H9 (cell line): Measurements from ENCODE around the gene TUBB2B. TPM values are rescaled to one million over a fixed set of nuclear protein-coding genes. Genes with fewer than 3 reads are reported as not detected.
A peak's percentile ranks its signal among the peaks of the same experiment; 100 is the strongest.

Source experiments
- DNase-seq: peaks from one replicate; pipeline ENCODE4 v3.0.0-alpha.2; 2017
- H2AFZ ChIP-seq: one replicate; pipeline ENCODE4 v1.6.1; 2013; ENCODE audit warnings: mild to moderate bottlenecking, low read length, control low read depth, moderate library complexity
- H2AK5ac ChIP-seq: 2 replicates; pipeline ENCODE4 v1.6.1; 2013; ENCODE audit warnings: low read length, control low read depth, mixed read lengths; ENCODE audit not compliant: insufficient read length
- H2BK120ac ChIP-seq: one replicate; pipeline ENCODE4 v1.6.1; 2013; ENCODE audit warnings: low read depth, mild to moderate bottlenecking, low read length, control low read depth, inconsistent platforms; ENCODE audit not compliant: poor library complexity, severe bottlenecking
- H2BK12ac ChIP-seq: 2 replicates; pipeline ENCODE4 v1.6.1; 2013; ENCODE audit warnings: low read length, control low read depth, mixed read lengths, low read depth; ENCODE audit not compliant: insufficient read length
- H2BK15ac ChIP-seq: 2 replicates; pipeline ENCODE4 v1.6.1; 2013; ENCODE audit warnings: low read depth, low read length, control low read depth
- H2BK20ac ChIP-seq: one replicate; pipeline ENCODE4 v1.6.1; 2013; ENCODE audit warnings: low read depth, mild to moderate bottlenecking, low read length, control low read depth, inconsistent platforms; ENCODE audit not compliant: poor library complexity, severe bottlenecking
- H2BK5ac ChIP-seq: 2 replicates; pipeline ENCODE4 v1.6.1; 2013; ENCODE audit warnings: low read length, control low read depth, mixed read lengths; ENCODE audit not compliant: insufficient read length
- H3K14ac ChIP-seq: 2 replicates; pipeline ENCODE4 v1.6.1; 2013; ENCODE audit warnings: low read length, control low read depth; ENCODE audit not compliant: insufficient read depth
- H3K18ac ChIP-seq: 2 replicates; pipeline ENCODE4 v1.6.1; 2013; ENCODE audit warnings: low read depth, mild to moderate bottlenecking, mixed read lengths, low read length, control low read depth; ENCODE audit not compliant: insufficient read length
- H3K23ac ChIP-seq: 2 replicates; pipeline ENCODE4 v1.6.1; 2013; ENCODE audit warnings: low read length, control low read depth, mixed read lengths, low read depth; ENCODE audit not compliant: insufficient read length
- H3K23me2 ChIP-seq: 2 replicates; pipeline ENCODE4 v1.6.1; 2013; ENCODE audit warnings: low read depth, mild to moderate bottlenecking, mixed read lengths, low read length, control low read depth; ENCODE audit not compliant: insufficient read length, poor library complexity, severe bottlenecking
- H3K27ac ChIP-seq: 2 replicates; pipeline ENCODE4 v1.5.1; 2013; ENCODE audit warnings: low read length, control low read depth, mixed read lengths, low read depth; ENCODE audit not compliant: insufficient read length
- H3K27me3 ChIP-seq: 2 replicates; pipeline ENCODE4 v1.6.1; 2013; ENCODE audit warnings: low read length, control low read depth, inconsistent platforms; ENCODE audit not compliant: insufficient read depth
- H3K4ac ChIP-seq: 2 replicates; pipeline ENCODE4 v1.6.1; 2013; ENCODE audit warnings: low read depth, mild to moderate bottlenecking, control low read depth, inconsistent platforms, low read length, moderate library complexity
- H3K4me1 ChIP-seq: 2 replicates; pipeline ENCODE4 v1.6.1; 2013; ENCODE audit warnings: low read length, control low read depth, inconsistent platforms; ENCODE audit not compliant: insufficient read depth
- H3K4me2 ChIP-seq: 2 replicates; pipeline ENCODE4 v1.6.1; 2013; ENCODE audit warnings: low read length, control low read depth, mixed read lengths; ENCODE audit not compliant: insufficient read length, insufficient read depth
- H3K56ac ChIP-seq: 2 replicates; pipeline ENCODE4 v1.6.1; 2013; ENCODE audit warnings: low read depth, mild to moderate bottlenecking, mixed read lengths, low read length, control low read depth; ENCODE audit not compliant: insufficient read length
- H3K79me1 ChIP-seq: 2 replicates; pipeline ENCODE4 v1.6.1; 2013; ENCODE audit warnings: low read depth, mild to moderate bottlenecking, moderate library complexity, low read length, control low read depth, inconsistent platforms; ENCODE audit not compliant: insufficient read depth, poor library complexity, severe bottlenecking
- H3K79me2 ChIP-seq: 2 replicates; pipeline ENCODE4 v1.6.1; 2013; ENCODE audit warnings: low read length, control low read depth, inconsistent platforms; ENCODE audit not compliant: insufficient read depth
- H3K9ac ChIP-seq: 2 replicates; pipeline ENCODE4 v1.6.1; 2013; ENCODE audit warnings: low read length, control low read depth, mixed read lengths; ENCODE audit not compliant: insufficient read length; ENCODE audit errors: extremely low read depth
- H3K9me3 ChIP-seq: one replicate; pipeline ENCODE4 v1.6.1; 2013; ENCODE audit warnings: low read depth, low read length, inconsistent platforms; ENCODE audit not compliant: control insufficient read depth
- H3T11ph ChIP-seq: one replicate; pipeline ENCODE4 v1.6.1; 2013; ENCODE audit warnings: mild to moderate bottlenecking, low read length, control low read depth, inconsistent platforms
- H4K20me1 ChIP-seq: one replicate; pipeline ENCODE4 v1.6.1; 2013; ENCODE audit not compliant: control insufficient read depth, insufficient read length, insufficient read depth
- H4K5ac ChIP-seq: 2 replicates; pipeline ENCODE4 v1.6.1; 2013; ENCODE audit warnings: low read depth, mild to moderate bottlenecking, mixed read lengths, low read length, control low read depth; ENCODE audit not compliant: insufficient read length
- H4K8ac ChIP-seq: replicated peaks from 2 replicates; pipeline ENCODE4 v1.6.1; 2013; ENCODE audit warnings: low read length, control low read depth, mixed read lengths, low read depth; ENCODE audit not compliant: insufficient read length
- H4K91ac ChIP-seq: 2 replicates; pipeline ENCODE4 v1.6.1; 2013; ENCODE audit warnings: low read depth, mild to moderate bottlenecking, moderate library complexity, mixed read lengths, low read length, control low read depth; ENCODE audit not compliant: insufficient read length
- H3K27ac Mint-ChIP-seq, 3 experiments: 2 replicates in 2 of 3; 3 replicates in 1 of 3; pipeline ENCODE4 v1.8.0; 2020 to 2021; ENCODE audit warnings: mixed read lengths in 3 of 3, mild to moderate bottlenecking in 1 of 3, moderate library complexity in 1 of 3
- H3K27me3 Mint-ChIP-seq: 2 replicates; pipeline ENCODE4 v1.8.0; 2021; ENCODE audit warnings: low read depth, mild to moderate bottlenecking, moderate library complexity, mixed read lengths
- H3K36me3 Mint-ChIP-seq, 3 experiments: 2 replicates in 2 of 3; 3 replicates in 1 of 3; pipeline ENCODE4 v1.8.0; 2020 to 2021; ENCODE audit warnings: low read depth in 3 of 3, mixed read lengths in 3 of 3; ENCODE audit not compliant: insufficient read depth in 1 of 3
- H3K4me1 Mint-ChIP-seq, 2 experiments: 2 replicates each; pipeline ENCODE4 v1.8.0; 2020; ENCODE audit warnings: mixed read lengths in 2 of 2
- H3K4me3 Mint-ChIP-seq, 2 experiments: 2 replicates in 1 of 2; 3 replicates in 1 of 2; pipeline ENCODE4 v1.8.0; 2020 to 2021; ENCODE audit warnings: mild to moderate bottlenecking in 2 of 2, mixed read lengths in 2 of 2, moderate library complexity in 1 of 2
- H3K9me3 Mint-ChIP-seq, 2 experiments: 2 replicates in 1 of 2; 3 replicates in 1 of 2; pipeline ENCODE4 v1.8.0; 2020; ENCODE audit warnings: mild to moderate bottlenecking in 2 of 2, mixed read lengths in 2 of 2, moderate library complexity in 1 of 2
- WGBS: extraction: QIAGEN DNeasy Blood & Tissue Kit; methylation state at CpG from one replicate; pipeline ENCODE4 v1.1.7; 2013; ENCODE audit warnings: missing lambda C conversion rate, low lambda C conversion rate, mixed read lengths; ENCODE audit not compliant: insufficient read length; ENCODE audit errors: extremely low coverage; 5-methylcytosine and 5-hydroxymethylcytosine counted together
- long read RNA-seq: library from polyadenylated mRNA; unstranded; transcript quantifications from one replicate; pipeline ENCODE4 v2.0.0, GENCODE V29; 2020
- total RNA-seq: library from RNA; stranded (reverse); gene quantifications from 2 replicates; pipeline ENCODE4 v1.2.1, GENCODE V29; 2021
- TF ChIP-seq, protein P1 (sequence below): fragments of 200-600 bp; sonication (generic); conservative IDR thresholded peaks from 3 replicates; pipeline ENCODE4 v1.8.0; 2021; ENCODE audit warnings: antibody characterized with exemption, mild to moderate bottlenecking

The TUBB2B gene
- 317 and 320 TPM in 2 replicates for total RNA-seq
- long read RNA-seq, transcript TUBB2B-201 (4 exons, 2,020 nt): major isoform, 3,666 of 3,754 reads
- long read RNA-seq, partial matches to known transcripts: 60 of 3,754 reads
- long read RNA-seq, other reads (novel, unspliced or antisense): 28 of 3,754 reads

DNA sequence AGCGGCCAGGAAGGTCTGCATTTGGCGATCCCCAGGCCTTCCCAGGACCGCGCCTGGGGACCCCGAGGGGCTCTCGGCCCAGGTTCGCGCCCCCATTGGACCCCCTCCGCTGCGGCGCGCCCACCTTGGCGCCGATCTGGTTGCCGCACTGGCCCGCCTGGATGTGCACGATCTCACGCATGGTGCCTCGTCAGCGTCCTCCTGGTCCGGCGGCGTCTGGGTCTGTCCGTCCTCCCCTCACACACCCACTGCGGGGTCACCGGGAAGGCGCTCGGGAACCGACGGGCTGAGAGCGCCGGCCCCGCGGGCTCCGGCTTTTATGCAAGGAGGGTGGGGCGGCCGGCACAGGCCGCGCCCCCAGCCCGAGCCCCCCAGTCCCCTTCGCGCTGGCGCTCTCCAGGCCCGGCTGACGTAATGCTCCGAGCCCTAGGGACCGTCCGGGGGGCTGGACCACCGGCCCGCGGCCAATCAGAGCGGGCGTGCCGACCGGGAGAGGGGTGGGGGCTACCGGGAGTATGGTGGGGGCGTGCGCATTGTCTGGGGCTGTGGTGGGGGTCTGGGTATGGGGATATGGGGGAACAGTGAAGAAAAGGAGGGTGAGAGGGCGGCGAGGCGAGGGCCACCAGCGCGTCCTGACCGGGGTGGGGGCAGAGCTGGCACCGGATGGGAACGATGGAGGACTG, at the start of gene TUBB2B:
TSS of gene TUBB2B (minus strand) at position 291 of the 683 bp plus-strand sequence. CDS start at position 181, 110 bp downstream.
- Histone ChIP-seq H3K79me2 (peaks cover 18% of the 10 kb centered on the region), H3K9ac (peak within 1 kb of the TSS; percentile 88)
- H3K4me1 Mint-ChIP-seq: peaks cover 38 to 45% of the 10 kb centered on the region in 2 experiments

More for the DNA sequence above, at the start of gene TUBB2B:
- H2AK5ac ChIP-seq: no peak within 1 kb of the TSS
- peaks cover 47% of the 10 kb centered on the region for H3K23me2 ChIP-seq
- H4K20me1 ChIP-seq: no peaks in the 10 kb centered on the region
- no peak within 1 kb of the TSS for H2BK120ac ChIP-seq
- no peaks in the 10 kb centered on the region; the same call in 1 of the 2 replicates for H3K4me1 ChIP-seq
- H2BK5ac ChIP-seq: no peak within 1 kb of the TSS
- TF ChIP-seq, protein P1, sequence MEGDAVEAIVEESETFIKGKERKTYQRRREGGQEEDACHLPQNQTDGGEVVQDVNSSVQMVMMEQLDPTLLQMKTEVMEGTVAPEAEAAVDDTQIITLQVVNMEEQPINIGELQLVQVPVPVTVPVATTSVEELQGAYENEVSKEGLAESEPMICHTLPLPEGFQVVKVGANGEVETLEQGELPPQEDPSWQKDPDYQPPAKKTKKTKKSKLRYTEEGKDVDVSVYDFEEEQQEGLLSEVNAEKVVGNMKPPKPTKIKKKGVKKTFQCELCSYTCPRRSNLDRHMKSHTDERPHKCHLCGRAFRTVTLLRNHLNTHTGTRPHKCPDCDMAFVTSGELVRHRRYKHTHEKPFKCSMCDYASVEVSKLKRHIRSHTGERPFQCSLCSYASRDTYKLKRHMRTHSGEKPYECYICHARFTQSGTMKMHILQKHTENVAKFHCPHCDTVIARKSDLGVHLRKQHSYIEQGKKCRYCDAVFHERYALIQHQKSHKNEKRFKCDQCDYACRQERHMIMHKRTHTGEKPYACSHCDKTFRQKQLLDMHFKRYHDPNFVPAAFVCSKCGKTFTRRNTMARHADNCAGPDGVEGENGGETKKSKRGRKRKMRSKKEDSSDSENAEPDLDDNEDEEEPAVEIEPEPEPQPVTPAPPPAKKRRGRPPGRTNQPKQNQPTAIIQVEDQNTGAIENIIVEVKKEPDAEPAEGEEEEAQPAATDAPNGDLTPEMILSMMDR: no peak
- no peak within 1 kb of the TSS for H4K5ac ChIP-seq
- Mint-ChIP-seq H3K4me3 (peak within 1 kb of the TSS; percentile 91 to 92), H3K27ac (peak within 1 kb of the TSS; percentile 80 to 99 (median 97); a peak in 5 of 7 replicates), H3K9me3 (peaks cover 0 to 2% of the 10 kb centered on the region in 2 experiments; a peak in 1 of 5 replicates), H3K36me3 (peaks cover 16 to 28% (median 22%) of the 10 kb centered on the region in 3 experiments), H3K27me3 (peaks cover 33% of the 10 kb centered on the region)
- H3K79me1 ChIP-seq: peaks cover 4% of the 10 kb centered on the region
- H2BK15ac ChIP-seq: no peak within 1 kb of the TSS
- H2BK20ac ChIP-seq: no peak within 1 kb of the TSS
- H3K23ac ChIP-seq: no peak within 1 kb of the TSS
- peak within 1 kb of the TSS; percentile 81 for H3K14ac ChIP-seq
- peak; percentile 94 for DNase-seq
- peak within 1 kb of the TSS; percentile 87 for H3K4me2 ChIP-seq
- H3K9me3 ChIP-seq: no peaks in the 10 kb centered on the region
- no CpG with 5 or more reads among the region's 66 CpGs for WGBS
- H3K18ac ChIP-seq: peak within 1 kb of the TSS; percentile 60
- H3K4ac ChIP-seq: no peak within 1 kb of the TSS
- H4K91ac ChIP-seq: no peak within 1 kb of the TSS
- no peak within 1 kb of the TSS for H3T11ph ChIP-seq
- no peak within 1 kb of the TSS for H2BK12ac ChIP-seq
- no peak within 1 kb of the TSS for H3K56ac ChIP-seq
- H2AFZ ChIP-seq: no peak within 1 kb of the TSS
- H3K27me3 ChIP-seq: no peaks in the 10 kb centered on the region; the same call in 1 of the 2 replicates
- H3K27ac ChIP-seq: no peak within 1 kb of the TSS
- H4K8ac ChIP-seq: no peak within 1 kb of the TSS
